Measurements from ENCODE around the gene TMEM181. TPM values are rescaled to one million over a fixed set of nuclear protein-coding genes. Genes with fewer than 3 reads are reported as not detected.

Gene TMEM181
- total and polyA plus RNA-seq, 2 experiments from 2014 or later = 20.0 to 46.9 TPM

DNA sequence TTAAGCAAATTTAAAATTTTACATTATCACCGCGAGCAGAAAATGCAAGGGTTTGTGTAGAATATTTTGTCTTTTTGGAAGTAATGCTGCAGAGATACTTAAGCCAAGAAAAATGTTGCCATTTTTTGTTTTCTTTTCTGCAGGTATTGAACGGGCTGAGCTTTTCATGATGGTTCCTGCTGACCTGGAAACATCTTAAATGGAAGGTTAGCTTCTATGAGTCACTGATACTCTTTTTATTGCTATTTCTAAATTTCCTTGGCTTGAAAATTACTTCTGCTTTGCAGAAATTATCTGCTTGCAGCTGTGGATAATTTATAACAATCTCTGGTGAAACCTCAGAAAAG, 102.7 kb downstream of the TMEM181 start:
- H3K36me3 ChIP-seq (replicated peaks; ENCODE audit: insufficient read depth, low read depth) = no peaks in the 10 kb centered on the region
- peaks cover 30% of the 10 kb centered on the region for H3K4me1 ChIP-seq (ENCODE audit: insufficient read depth)
- 86% methylated on average over 3 of the region's 3 CpGs for WGBS (ENCODE audit: low lambda C conversion rate, missing lambda C conversion rate)
- peak overlapping the region; percentile 75 for H3K27ac ChIP-seq
- TF ChIP-seq EZH2phosphoT487 (IDR thresholded peaks at IDR 0.05; ENCODE audit: low read depth, severe bottlenecking, unreplicated experiment) (no peak), EZH2 (IDR thresholded peaks at IDR 0.05; ENCODE audit: borderline replicate concordance) (no peak)
- TF ChIP-seq, protein P1, sequence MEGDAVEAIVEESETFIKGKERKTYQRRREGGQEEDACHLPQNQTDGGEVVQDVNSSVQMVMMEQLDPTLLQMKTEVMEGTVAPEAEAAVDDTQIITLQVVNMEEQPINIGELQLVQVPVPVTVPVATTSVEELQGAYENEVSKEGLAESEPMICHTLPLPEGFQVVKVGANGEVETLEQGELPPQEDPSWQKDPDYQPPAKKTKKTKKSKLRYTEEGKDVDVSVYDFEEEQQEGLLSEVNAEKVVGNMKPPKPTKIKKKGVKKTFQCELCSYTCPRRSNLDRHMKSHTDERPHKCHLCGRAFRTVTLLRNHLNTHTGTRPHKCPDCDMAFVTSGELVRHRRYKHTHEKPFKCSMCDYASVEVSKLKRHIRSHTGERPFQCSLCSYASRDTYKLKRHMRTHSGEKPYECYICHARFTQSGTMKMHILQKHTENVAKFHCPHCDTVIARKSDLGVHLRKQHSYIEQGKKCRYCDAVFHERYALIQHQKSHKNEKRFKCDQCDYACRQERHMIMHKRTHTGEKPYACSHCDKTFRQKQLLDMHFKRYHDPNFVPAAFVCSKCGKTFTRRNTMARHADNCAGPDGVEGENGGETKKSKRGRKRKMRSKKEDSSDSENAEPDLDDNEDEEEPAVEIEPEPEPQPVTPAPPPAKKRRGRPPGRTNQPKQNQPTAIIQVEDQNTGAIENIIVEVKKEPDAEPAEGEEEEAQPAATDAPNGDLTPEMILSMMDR (IDR thresholded peaks at IDR 0.05; ENCODE audit: poor library complexity) = no peak
- H2AFZ ChIP-seq = peak overlapping the region; percentile 68
- H3K79me2 ChIP-seq = no peaks in the 10 kb centered on the region
- no peak for DNase-seq (ENCODE audit: low spot score)
- no peaks in the 10 kb centered on the region for H3K27me3 ChIP-seq
- H3K4me2 ChIP-seq = peak overlapping the region; percentile 74
- no peaks in the 10 kb centered on the region for H3K9me3 ChIP-seq (ENCODE audit: low read depth)
- H3K4me3 ChIP-seq = no peak overlapping the region
- H4K20me1 ChIP-seq (ENCODE audit: insufficient read depth, poor library complexity, severe bottlenecking) = no peaks in the 10 kb centered on the region
- H3K9me2 ChIP-seq (replicated peaks; ENCODE audit: insufficient read depth) = no peaks in the 10 kb centered on the region

DNA sequence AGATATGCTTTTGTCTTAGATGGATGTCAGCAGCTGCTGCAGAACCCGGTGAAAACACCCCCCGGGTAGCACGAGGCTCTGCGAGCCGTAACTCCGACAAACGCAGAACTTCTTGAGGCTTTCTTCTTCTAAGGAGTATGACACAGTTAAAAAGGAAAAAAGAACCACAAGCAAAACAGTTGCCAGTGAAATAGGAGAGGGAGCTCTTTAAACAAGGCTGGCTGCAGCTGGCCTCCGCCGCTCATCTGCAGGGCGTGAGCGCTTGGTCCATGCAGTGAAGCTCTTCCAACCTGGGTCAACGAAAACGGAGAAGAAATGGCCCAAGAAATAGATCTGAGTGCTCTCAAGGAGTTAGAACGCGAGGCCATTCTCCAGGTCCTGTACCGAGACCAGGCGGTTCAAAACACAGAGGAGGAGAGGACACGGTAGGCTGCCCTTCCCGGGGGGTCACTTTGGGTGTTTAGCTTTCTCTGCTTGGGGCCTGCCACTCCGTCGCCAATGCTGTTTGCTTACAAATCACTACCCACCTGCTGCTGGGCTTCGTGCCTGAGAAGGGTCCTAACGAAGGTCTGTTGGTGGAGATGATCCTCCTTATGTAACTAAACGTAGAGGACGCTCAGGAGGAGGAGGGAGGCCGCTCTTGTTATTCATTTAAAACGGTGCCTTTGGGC, 103.2 kb downstream of the TMEM181 start:
- no peak for DNase-seq (ENCODE audit: low spot score)
- Histone ChIP-seq H3K79me2 (no peaks in the 10 kb centered on the region), H3K4me3 (no peak overlapping the region), H3K4me2 (peak overlapping the region; percentile 74), H3K9me2 (replicated peaks; ENCODE audit: insufficient read depth) (no peaks in the 10 kb centered on the region), H3K9me3 (ENCODE audit: low read depth) (no peaks in the 10 kb centered on the region), H3K27me3 (no peaks in the 10 kb centered on the region), H3K4me1 (ENCODE audit: insufficient read depth) (peaks cover 32% of the 10 kb centered on the region), H4K20me1 (ENCODE audit: insufficient read depth, poor library complexity, severe bottlenecking) (no peaks in the 10 kb centered on the region), H3K36me3 (replicated peaks; ENCODE audit: insufficient read depth, low read depth) (no peaks in the 10 kb centered on the region), H3K27ac (peak overlapping the region; percentile 75), H2AFZ (peak overlapping the region; percentile 68)
- no peak for TF ChIP-seq EZH2phosphoT487 (IDR thresholded peaks at IDR 0.05; ENCODE audit: low read depth, severe bottlenecking, unreplicated experiment)
- TF ChIP-seq, protein P1 (IDR thresholded peaks at IDR 0.05; ENCODE audit: poor library complexity) = no peak
- 37% methylated on average over 27 of the region's 27 CpGs for WGBS (ENCODE audit: low lambda C conversion rate, missing lambda C conversion rate)

DNA sequence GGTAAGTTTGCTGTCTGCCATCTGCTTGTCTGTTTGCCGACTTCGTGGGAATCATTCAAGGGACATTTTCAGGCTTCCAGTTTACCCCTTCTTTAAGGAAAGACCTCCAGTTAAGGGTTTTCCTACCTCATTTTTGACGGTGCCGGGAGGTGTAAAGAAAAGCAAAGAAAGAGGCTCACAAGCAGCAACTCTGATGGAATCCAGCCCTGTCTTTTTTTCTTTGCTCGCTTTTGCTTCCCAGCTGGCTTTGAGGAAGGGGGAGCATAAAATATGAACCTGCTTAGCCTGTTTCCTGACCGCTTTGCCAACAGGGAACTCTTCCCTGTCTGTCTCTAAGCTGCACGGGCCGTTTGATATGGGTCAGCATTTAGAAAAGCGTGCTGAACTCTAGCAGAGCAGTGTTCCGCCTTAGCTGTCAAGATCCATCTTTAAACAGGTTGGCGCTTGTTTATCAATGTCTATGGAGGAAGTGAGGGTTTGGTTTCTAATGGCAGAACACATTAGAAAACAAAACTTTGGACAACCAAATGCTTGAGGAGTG, 103.8 kb downstream of the TMEM181 start:
- Histone ChIP-seq H3K9me2 (replicated peaks; ENCODE audit: insufficient read depth) (no peaks in the 10 kb centered on the region), H3K4me2 (peak overlapping the region; percentile 74), H3K27me3 (no peaks in the 10 kb centered on the region), H3K4me3 (no peak overlapping the region), H3K9me3 (ENCODE audit: low read depth) (no peaks in the 10 kb centered on the region), H3K4me1 (ENCODE audit: insufficient read depth) (peaks cover 32% of the 10 kb centered on the region), H4K20me1 (ENCODE audit: insufficient read depth, poor library complexity, severe bottlenecking) (no peaks in the 10 kb centered on the region), H2AFZ (peak overlapping the region; percentile 68), H3K27ac (peak overlapping the region; percentile 75), H3K36me3 (replicated peaks; ENCODE audit: insufficient read depth, low read depth) (no peaks in the 10 kb centered on the region), H3K79me2 (no peaks in the 10 kb centered on the region)
- DNase-seq (ENCODE audit: low spot score) = no peak
- WGBS (ENCODE audit: low lambda C conversion rate, missing lambda C conversion rate) = 32% methylated on average over 11 of the region's 11 CpGs
- TF ChIP-seq EZH2 (IDR thresholded peaks at IDR 0.05; ENCODE audit: borderline replicate concordance) = no peak
- TF ChIP-seq EZH2phosphoT487 (IDR thresholded peaks at IDR 0.05; ENCODE audit: low read depth, severe bottlenecking, unreplicated experiment) = no peak
- TF ChIP-seq, protein P1 (IDR thresholded peaks at IDR 0.05; ENCODE audit: poor library complexity) = no peak
